Activated CD4-positive, alpha-beta memory T cell treated with anti-CD3 and anti-CD28 coated beads for 36 hours (primary cell): ENCODE data around the gene ZNF532. TPM values are rescaled to one million over a fixed set of nuclear protein-coding genes. Genes with fewer than 3 reads are reported as not detected.
"Not testable (repeated sequence)": the region's sequence is repeated elsewhere in the genome, so short reads cannot be mapped to it uniquely, and the experiment has no call there.

Source experiments
- CTCF ChIA-PET: fragments of 350-600 bp; sonication (Branson Sonifier 250); formaldehyde crosslinking; loops from one replicate; lab custom pipeline; 2021; ENCODE audit warnings: antibody characterized with exemption, inconsistent platforms; lab: Charles Lee
- POLR2A ChIA-PET: fragments of 350-600 bp; sonication (Branson Sonifier 250); formaldehyde crosslinking; loops from one replicate; lab custom pipeline; 2021; ENCODE audit warnings: antibody characterized with exemption; lab: Charles Lee
- DNase-seq: peaks from one replicate; pipeline ENCODE4 v3.0.0-alpha.2; 2020
- H3K27ac Mint-ChIP-seq: one replicate; pipeline ENCODE4 v1.8.0; 2021; ENCODE audit warnings: mixed read lengths
- H3K27me3 Mint-ChIP-seq: one replicate; pipeline ENCODE4 v1.8.0; 2021; ENCODE audit warnings: mixed read lengths
- H3K36me3 Mint-ChIP-seq: one replicate; pipeline ENCODE4 v1.8.0; 2021; ENCODE audit warnings: mixed read lengths
- H3K4me1 Mint-ChIP-seq: one replicate; pipeline ENCODE4 v1.8.0; 2021; ENCODE audit warnings: low read depth, mixed read lengths
- H3K4me3 Mint-ChIP-seq: one replicate; pipeline ENCODE4 v1.8.0; 2021; ENCODE audit warnings: mild to moderate bottlenecking, mixed read lengths
- H3K9me3 Mint-ChIP-seq: one replicate; pipeline ENCODE4 v1.8.0; 2021; ENCODE audit warnings: mixed read lengths
- intact Hi-C: fragments of 100-400 bp; cut with micrococcal nuclease; formaldehyde crosslinking; loops from one replicate; pipeline ENCODE4 v1.15.1; 2023
- total RNA-seq, 2 experiments: library from RNA; stranded (reverse); gene quantifications; one replicate each; pipeline ENCODE4 v1.2.3, GENCODE V29; 2021

Gene ZNF532
- total RNA-seq, 2 experiments from 2014 or later, result 5.5 to 5.7 TPM

- Mint-ChIP-seq H3K4me3 (no peak overlapping the region), H3K27ac (no peak overlapping the region), H3K9me3 (no peaks in the 10 kb centered on the region), H3K4me1 (peaks cover 14% of the 10 kb centered on the region), H3K27me3 (no peaks in the 10 kb centered on the region), H3K36me3 (no peaks in the 10 kb centered on the region)
- intact Hi-C loops, result no loop called here
- no peak for DNase-seq
- ChIA-PET CTCF (no interaction called here), POLR2A (no interaction called here)
Measured at GRCh38 chr18:58915995-58916394, 51.3 kb downstream of the ZNF532 start.

- H3K27ac Mint-ChIP-seq, H3K4me1 Mint-ChIP-seq, CTCF ChIA-PET, H3K36me3 Mint-ChIP-seq, DNase-seq, H3K9me3 Mint-ChIP-seq, H3K27me3 Mint-ChIP-seq, H3K4me3 Mint-ChIP-seq, intact Hi-C loops, POLR2A ChIA-PET: not testable (repeated sequence)
Measured at GRCh38 chr18:58919934-58920333, 55.3 kb downstream of the ZNF532 start.

GRCh38 chr18:58922995-58923394 is 58.3 kb downstream of the ZNF532 start:
- H3K27ac Mint-ChIP-seq, result no peak overlapping the region
- ChIA-PET POLR2A (no interaction called here), CTCF (no interaction called here)
- H3K4me1 Mint-ChIP-seq, result no peaks in the 10 kb centered on the region
- H3K27me3 Mint-ChIP-seq, result peaks cover 5% of the 10 kb centered on the region
- intact Hi-C loops, result no loop called here
- peaks cover 2% of the 10 kb centered on the region for H3K36me3 Mint-ChIP-seq
- DNase-seq, result no peak
- H3K9me3 Mint-ChIP-seq, result peaks cover 3% of the 10 kb centered on the region
- no peak overlapping the region for H3K4me3 Mint-ChIP-seq

- ChIA-PET POLR2A (no interaction called here), CTCF (no interaction called here)
- H3K4me3 Mint-ChIP-seq, result no peak overlapping the region
- DNase-seq, result no peak
- H3K9me3 Mint-ChIP-seq, result peaks cover 3% of the 10 kb centered on the region
- H3K36me3 Mint-ChIP-seq, result peaks cover 2% of the 10 kb centered on the region
- H3K4me1 Mint-ChIP-seq, result no peaks in the 10 kb centered on the region
- intact Hi-C loops, result no loop called here
- peaks cover 6% of the 10 kb centered on the region for H3K27me3 Mint-ChIP-seq
- H3K27ac Mint-ChIP-seq, result no peak overlapping the region
Measured at GRCh38 chr18:58924473-58924872, 59.8 kb downstream of the ZNF532 start.

GRCh38 chr18:58927659-58928058 is 63.0 kb downstream of the ZNF532 start:
- POLR2A ChIA-PET, result no interaction called here
- CTCF ChIA-PET, result no interaction called here
- intact Hi-C loops, result no loop called here

GRCh38 chr18:58928386-58928785 is 63.7 kb downstream of the ZNF532 start:
- no peak for DNase-seq
- CTCF ChIA-PET, result no interaction called here
- Mint-ChIP-seq H3K4me3 (no peak overlapping the region), H3K4me1 (no peaks in the 10 kb centered on the region), H3K9me3 (peaks cover 3% of the 10 kb centered on the region), H3K36me3 (peaks cover 2% of the 10 kb centered on the region), H3K27ac (no peak overlapping the region), H3K27me3 (peaks cover 7% of the 10 kb centered on the region)
- intact Hi-C loops, result no loop called here
- POLR2A ChIA-PET, result no interaction called here

More at GRCh38 chr18:58927659-58928058, 63.0 kb downstream of the ZNF532 start:
- DNase-seq, result no peak
- Mint-ChIP-seq H3K9me3 (peaks cover 3% of the 10 kb centered on the region), H3K27ac (no peak overlapping the region), H3K4me1 (no peaks in the 10 kb centered on the region), H3K4me3 (no peak overlapping the region), H3K36me3 (peaks cover 2% of the 10 kb centered on the region), H3K27me3 (peaks cover 7% of the 10 kb centered on the region)

- Mint-ChIP-seq H3K27me3 (peaks cover 8% of the 10 kb centered on the region), H3K4me1 (no peaks in the 10 kb centered on the region), H3K36me3 (peaks cover under 1% of the 10 kb centered on the region), H3K4me3 (no peak overlapping the region), H3K9me3 (peaks cover 3% of the 10 kb centered on the region), H3K27ac (no peak overlapping the region)
- intact Hi-C loops, result no loop called here
- ChIA-PET POLR2A (no interaction called here), CTCF (interaction anchor here (0.6 kb wide), 1 partner anchor 1759 kb away, joined by 3 read pairs; no protein-coding TSS in a partner anchor)
- no peak for DNase-seq
Measured at GRCh38 chr18:58929206-58929605, 64.5 kb downstream of the ZNF532 start.

GRCh38 chr18:58934356-58934755 is 69.7 kb downstream of the ZNF532 start:
- H3K27ac Mint-ChIP-seq, result no peak overlapping the region
- ChIA-PET CTCF (no interaction called here), POLR2A (no interaction called here)
- H3K27me3 Mint-ChIP-seq, result peaks cover 5% of the 10 kb centered on the region
- peaks cover 4% of the 10 kb centered on the region for H3K4me1 Mint-ChIP-seq
- intact Hi-C loops, result no loop called here
- no peak overlapping the region for H3K4me3 Mint-ChIP-seq
- H3K36me3 Mint-ChIP-seq, result no peaks in the 10 kb centered on the region
- no peak for DNase-seq
- no peaks in the 10 kb centered on the region for H3K9me3 Mint-ChIP-seq

GRCh38 chr18:58934933-58935577 is 70.4 kb downstream of the ZNF532 start:
- Mint-ChIP-seq H3K4me3 (no peak overlapping the region), H3K9me3 (no peaks in the 10 kb centered on the region), H3K27ac (no peak overlapping the region), H3K27me3 (peaks cover 3% of the 10 kb centered on the region), H3K36me3 (no peaks in the 10 kb centered on the region), H3K4me1 (peaks cover 4% of the 10 kb centered on the region)
- ChIA-PET POLR2A (no interaction called here), CTCF (no interaction called here)
- DNase-seq, result no peak
- intact Hi-C loops, result no loop called here

GRCh38 chr18:58937071-58937886 is 72.6 kb downstream of the ZNF532 start:
- no peak for DNase-seq
- no peaks in the 10 kb centered on the region for H3K9me3 Mint-ChIP-seq
- peaks cover 3% of the 10 kb centered on the region for H3K27me3 Mint-ChIP-seq
- peaks cover 4% of the 10 kb centered on the region for H3K4me1 Mint-ChIP-seq
- intact Hi-C loops, result no loop called here
- CTCF ChIA-PET, result no interaction called here
- H3K36me3 Mint-ChIP-seq, result no peaks in the 10 kb centered on the region
- H3K27ac Mint-ChIP-seq, result no peak overlapping the region
- POLR2A ChIA-PET, result no interaction called here
- no peak overlapping the region for H3K4me3 Mint-ChIP-seq

GRCh38 chr18:58937887-58938267 is 73.2 kb downstream of the ZNF532 start:
- Mint-ChIP-seq H3K4me1 (peaks cover 4% of the 10 kb centered on the region), H3K9me3 (no peaks in the 10 kb centered on the region), H3K27me3 (peaks cover 3% of the 10 kb centered on the region), H3K27ac (no peak overlapping the region), H3K36me3 (no peaks in the 10 kb centered on the region), H3K4me3 (no peak overlapping the region)
- DNase-seq, result no peak
- ChIA-PET CTCF (no interaction called here), POLR2A (no interaction called here)
- intact Hi-C loops, result no loop called here

- ChIA-PET POLR2A (no interaction called here), CTCF (no interaction called here)
- Mint-ChIP-seq H3K27me3 (no peaks in the 10 kb centered on the region), H3K4me3 (no peak overlapping the region), H3K9me3 (no peaks in the 10 kb centered on the region), H3K36me3 (no peaks in the 10 kb centered on the region), H3K4me1 (peaks cover 4% of the 10 kb centered on the region), H3K27ac (no peak overlapping the region)
- intact Hi-C loops, result no loop called here
- no peak for DNase-seq
Measured at GRCh38 chr18:58941426-58942099, 76.9 kb downstream of the ZNF532 start.
